Natural killer cell (primary cell): Measurements from ENCODE around the gene SCFD2. TPM values are rescaled to one million over a fixed set of nuclear protein-coding genes. Genes with fewer than 3 reads are reported as not detected.

Experiments used
- ATAC-seq, 3 donors: fragments of 150-1000 bp in 2 of 3; fragments of 200-7000 bp in 1 of 3; cut with Tn5 transposase; 1 replicate in 1 of 3; 2 replicates in 2 of 3; pipeline ENCODE4 v1.10.0; 2021; ENCODE audit warnings: mild to moderate bottlenecking in 2 of 3, moderate library complexity in 2 of 3
- DNase-seq, 2 donors: peaks; one replicate each; pipeline versions ENCODE4 v3.0.0 to v3.0.0-alpha.2; 2013 to 2021; ENCODE audit warnings: mixed read lengths in 1 of 2
- H3K27ac ChIP-seq: one replicate; pipeline ENCODE4 v1.5.1; 2013; ENCODE audit warnings: mild to moderate bottlenecking, low read length
- H3K27me3 ChIP-seq: one replicate; pipeline ENCODE4 v1.6.1; 2013; ENCODE audit warnings: low read length; ENCODE audit not compliant: control insufficient read depth, insufficient read depth
- H3K36me3 ChIP-seq: one replicate; pipeline ENCODE4 v1.6.1; 2013; ENCODE audit warnings: low read length; ENCODE audit not compliant: control insufficient read depth, insufficient read depth
- H3K4me1 ChIP-seq: one replicate; pipeline ENCODE4 v1.6.1; 2013; ENCODE audit warnings: low read length; ENCODE audit not compliant: control insufficient read depth, insufficient read depth
- H3K4me3 ChIP-seq: one replicate; pipeline ENCODE4 v1.5.1; 2013; ENCODE audit warnings: low read length
- H3K9me3 ChIP-seq: one replicate; pipeline ENCODE4 v1.6.1; 2013; ENCODE audit warnings: low read length; ENCODE audit not compliant: control insufficient read depth, insufficient read depth
- H3K27ac Mint-ChIP-seq, 2 donors: one replicate each; pipeline ENCODE4 v1.8.0; 2022; ENCODE audit warnings: mild to moderate bottlenecking in 2 of 2, mixed read lengths in 2 of 2, moderate library complexity in 1 of 2
- H3K27me3 Mint-ChIP-seq, 2 donors: one replicate each; pipeline ENCODE4 v1.8.0; 2022; ENCODE audit warnings: low read depth in 2 of 2, mixed read lengths in 2 of 2
- H3K36me3 Mint-ChIP-seq: one replicate; pipeline ENCODE4 v1.8.0; 2022; ENCODE audit warnings: mixed read lengths
- H3K4me1 Mint-ChIP-seq, 2 donors: one replicate each; pipeline ENCODE4 v1.8.0; 2022; ENCODE audit warnings: mixed read lengths in 2 of 2
- H3K4me3 Mint-ChIP-seq: one replicate; pipeline ENCODE4 v1.8.0; 2022; ENCODE audit warnings: mild to moderate bottlenecking, moderate library complexity, mixed read lengths
- H3K9me3 Mint-ChIP-seq, 2 donors: one replicate each; pipeline ENCODE4 v1.8.0; 2022; ENCODE audit warnings: mixed read lengths in 2 of 2
- WGBS: methylation state at CpG from one replicate; pipeline ENCODE4 v1.1.7; 2013; ENCODE audit warnings: missing lambda C conversion rate; ENCODE audit not compliant: insufficient coverage; 5-methylcytosine and 5-hydroxymethylcytosine counted together
- intact Hi-C: fragments of 100-400 bp; cut with micrococcal nuclease; formaldehyde crosslinking; loops from one replicate; pipeline ENCODE4 v1.14.2; 2022
- total RNA-seq, 4 donors: library from RNA; stranded (reverse); fragments of 120-200 nt in 1 of 4; gene quantifications; one replicate each; pipeline versions ENCODE4 v1.2.3 to v1.2.4, GENCODE V29; 2013 to 2022
- TF ChIP-seq, protein P1 (sequence below): fragments of 200-600 bp; IDR thresholded peaks from one replicate; pipeline ENCODE4 v1.8.0; 2022; ENCODE audit warnings: antibody characterized with exemption

The SCFD2 gene
- total RNA-seq, 3 donors from 2014 or later (not counting 1 experiment from before 2014, with no cell fraction given), result 26.4 to 29.4 (median 28.9) TPM

DNA sequence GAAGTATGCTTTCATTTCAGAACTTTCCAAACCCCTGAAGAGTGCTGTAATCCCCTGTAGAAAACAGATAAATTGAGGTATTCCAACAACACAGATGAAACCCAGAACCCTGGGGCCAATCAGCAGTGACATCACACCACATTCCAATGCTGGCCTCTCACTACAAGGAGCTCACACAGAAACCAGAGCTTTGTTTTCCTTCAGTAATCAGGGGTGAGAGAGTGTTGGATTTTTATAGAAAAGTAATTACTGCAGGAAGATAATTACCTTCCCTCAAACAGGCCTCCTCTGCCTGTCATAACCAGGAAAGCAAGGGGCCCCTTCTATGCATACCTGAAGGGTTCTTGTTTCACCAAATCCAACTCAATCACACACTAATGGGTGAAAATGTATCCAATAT lies 246.2 kb downstream of the SCFD2 start:
- TF ChIP-seq, protein P1, sequence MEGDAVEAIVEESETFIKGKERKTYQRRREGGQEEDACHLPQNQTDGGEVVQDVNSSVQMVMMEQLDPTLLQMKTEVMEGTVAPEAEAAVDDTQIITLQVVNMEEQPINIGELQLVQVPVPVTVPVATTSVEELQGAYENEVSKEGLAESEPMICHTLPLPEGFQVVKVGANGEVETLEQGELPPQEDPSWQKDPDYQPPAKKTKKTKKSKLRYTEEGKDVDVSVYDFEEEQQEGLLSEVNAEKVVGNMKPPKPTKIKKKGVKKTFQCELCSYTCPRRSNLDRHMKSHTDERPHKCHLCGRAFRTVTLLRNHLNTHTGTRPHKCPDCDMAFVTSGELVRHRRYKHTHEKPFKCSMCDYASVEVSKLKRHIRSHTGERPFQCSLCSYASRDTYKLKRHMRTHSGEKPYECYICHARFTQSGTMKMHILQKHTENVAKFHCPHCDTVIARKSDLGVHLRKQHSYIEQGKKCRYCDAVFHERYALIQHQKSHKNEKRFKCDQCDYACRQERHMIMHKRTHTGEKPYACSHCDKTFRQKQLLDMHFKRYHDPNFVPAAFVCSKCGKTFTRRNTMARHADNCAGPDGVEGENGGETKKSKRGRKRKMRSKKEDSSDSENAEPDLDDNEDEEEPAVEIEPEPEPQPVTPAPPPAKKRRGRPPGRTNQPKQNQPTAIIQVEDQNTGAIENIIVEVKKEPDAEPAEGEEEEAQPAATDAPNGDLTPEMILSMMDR, result no peak
- Histone ChIP-seq H3K9me3 (no peaks in the 10 kb centered on the region), H3K27me3 (no peaks in the 10 kb centered on the region), H3K4me3 (no peak overlapping the region), H3K36me3 (no peaks in the 10 kb centered on the region), H3K4me1 (no peaks in the 10 kb centered on the region), H3K27ac (no peak overlapping the region)
- H3K9me3 Mint-ChIP-seq, result peaks cover 0 to 5% of the 10 kb centered on the region in 2 donors
- ATAC-seq (no peak), DNase-seq (no peak)
- no peak overlapping the region for H3K27ac Mint-ChIP-seq
- intact Hi-C loops, result no loop called here
- peaks cover 11 to 15% of the 10 kb centered on the region in 2 donors for H3K4me1 Mint-ChIP-seq
- no peaks in the 10 kb centered on the region for H3K36me3 Mint-ChIP-seq
- no peak overlapping the region for H3K4me3 Mint-ChIP-seq
- no peaks in the 10 kb centered on the region for H3K27me3 Mint-ChIP-seq

DNA sequence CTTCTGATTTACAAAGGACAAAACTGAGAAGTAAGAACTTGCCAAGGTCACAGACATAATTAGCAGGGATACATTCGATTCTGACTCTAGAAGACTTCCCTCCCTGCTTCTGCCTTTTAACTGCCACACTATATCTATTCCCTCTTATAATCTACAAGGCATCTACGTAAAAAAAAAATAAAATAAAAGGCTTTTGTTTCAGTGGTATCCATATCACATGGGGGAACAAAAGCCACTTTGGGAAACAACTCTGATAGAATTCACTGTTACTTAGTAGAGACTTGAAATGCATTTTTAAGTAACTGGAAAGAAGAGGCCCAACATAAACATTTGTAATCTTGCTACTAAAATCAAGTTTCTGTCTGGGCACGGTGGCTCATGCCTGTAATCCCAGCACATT lies 247.2 kb downstream of the SCFD2 start:
- peaks cover 0 to 5% of the 10 kb centered on the region in 2 donors for H3K9me3 Mint-ChIP-seq
- no peaks in the 10 kb centered on the region for H3K36me3 ChIP-seq
- H3K36me3 Mint-ChIP-seq, result no peaks in the 10 kb centered on the region
- no peak for ATAC-seq
- no peaks in the 10 kb centered on the region for H3K27me3 Mint-ChIP-seq
- H3K4me3 ChIP-seq, result no peak overlapping the region
- peaks cover 11 to 15% of the 10 kb centered on the region in 2 donors for H3K4me1 Mint-ChIP-seq
- H3K27me3 ChIP-seq, result no peaks in the 10 kb centered on the region
- DNase-seq, result no peak
- no peaks in the 10 kb centered on the region for H3K4me1 ChIP-seq
- intact Hi-C loops, result no loop called here
- 98% methylated on average over 3 of the region's 3 CpGs for WGBS
- H3K4me3 Mint-ChIP-seq, result no peak overlapping the region
- TF ChIP-seq, protein P1, result no peak
- H3K27ac Mint-ChIP-seq, result no peak overlapping the region
- H3K9me3 ChIP-seq, result no peaks in the 10 kb centered on the region
- no peak overlapping the region for H3K27ac ChIP-seq

DNA sequence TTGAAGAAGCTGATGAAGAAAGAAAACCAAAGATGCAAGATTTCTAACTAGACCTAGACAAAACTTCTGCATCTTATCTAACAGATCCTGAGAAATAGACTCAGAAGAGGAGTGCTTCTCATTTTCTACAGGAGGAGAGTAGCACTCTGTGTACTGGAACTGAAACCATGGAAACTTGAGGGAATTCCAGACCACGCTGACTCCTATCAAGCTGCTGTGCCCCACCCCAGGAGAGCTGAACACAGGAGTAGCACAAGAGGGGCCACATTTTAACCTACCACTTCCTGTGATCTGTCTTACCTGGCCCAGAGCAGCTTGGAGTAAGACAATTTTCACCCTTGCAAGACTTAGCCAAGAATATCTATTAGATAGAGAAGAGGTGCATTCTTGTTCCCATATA lies 248.9 kb downstream of the SCFD2 start:
- Histone ChIP-seq H3K9me3 (no peaks in the 10 kb centered on the region), H3K4me3 (no peak overlapping the region), H3K27me3 (no peaks in the 10 kb centered on the region), H3K27ac (no peak overlapping the region), H3K36me3 (no peaks in the 10 kb centered on the region), H3K4me1 (no peaks in the 10 kb centered on the region)
- TF ChIP-seq, protein P1, result no peak
- Mint-ChIP-seq H3K4me3 (no peak overlapping the region), H3K36me3 (no peaks in the 10 kb centered on the region), H3K27me3 (no peaks in the 10 kb centered on the region), H3K9me3 (peaks cover 0 to 5% of the 10 kb centered on the region in 2 donors), H3K27ac (no peak overlapping the region), H3K4me1 (peaks cover 11 to 15% of the 10 kb centered on the region in 2 donors)
- intact Hi-C loops, result no loop called here
- ATAC-seq (no peak), DNase-seq (no peak)
- 85% methylated on average over 1 of the region's 1 CpG for WGBS

DNA sequence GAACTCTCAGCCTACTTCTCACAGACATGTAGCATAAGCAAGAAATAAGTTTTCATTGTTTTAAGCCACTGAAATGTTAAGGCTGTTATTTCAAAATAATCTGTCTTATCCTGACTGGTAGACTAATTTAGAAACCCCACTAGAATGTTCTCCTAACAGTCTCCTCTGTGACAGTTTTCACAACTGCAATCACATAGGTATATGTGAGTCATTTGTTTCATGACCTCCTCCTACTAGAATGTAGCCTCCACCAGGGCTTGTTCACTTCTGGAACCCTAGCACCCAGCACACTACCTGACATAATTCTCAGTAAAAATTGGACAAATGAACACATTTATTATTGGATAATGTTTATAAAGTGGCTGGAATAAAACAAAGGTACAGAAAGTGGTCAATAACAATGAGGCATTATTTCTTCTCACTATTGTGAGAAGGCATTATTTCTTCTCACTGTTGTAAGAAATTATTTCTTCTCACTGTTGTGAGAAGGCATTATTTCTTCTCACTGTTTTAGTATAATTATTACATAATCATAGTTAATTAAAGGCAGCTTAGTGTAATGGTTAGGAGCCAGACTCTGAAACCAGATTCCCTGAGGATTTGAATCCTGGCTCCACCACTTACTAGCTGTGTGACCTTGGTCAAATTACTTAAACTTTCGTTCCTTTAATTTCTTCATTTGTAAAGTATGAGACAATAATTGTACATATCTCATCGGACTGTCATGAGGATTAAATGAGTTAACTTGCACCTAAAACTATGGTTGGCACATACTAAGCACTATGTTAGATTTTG lies 252.2 kb downstream of the SCFD2 start:
- intact Hi-C loops, result no loop called here
- H3K4me1 ChIP-seq, result no peaks in the 10 kb centered on the region
- no peaks in the 10 kb centered on the region for H3K36me3 Mint-ChIP-seq

More for the DNA sequence above, 252.2 kb downstream of the SCFD2 start:
- no peaks in the 10 kb centered on the region for H3K27me3 ChIP-seq
- no CpG with 5 or more reads among the region's 2 CpGs for WGBS
- DNase-seq, result no peak
- H3K36me3 ChIP-seq, result no peaks in the 10 kb centered on the region
- H3K4me3 ChIP-seq, result no peak overlapping the region
- H3K27ac ChIP-seq, result no peak overlapping the region
- no peaks in the 10 kb centered on the region for H3K9me3 ChIP-seq
- H3K4me3 Mint-ChIP-seq, result no peak overlapping the region
- H3K27ac Mint-ChIP-seq, result no peak overlapping the region
- H3K27me3 Mint-ChIP-seq, result no peaks in the 10 kb centered on the region
- peaks cover 11 to 20% of the 10 kb centered on the region in 2 donors for H3K4me1 Mint-ChIP-seq
- TF ChIP-seq, protein P1, result no peak
- peaks cover 2 to 5% of the 10 kb centered on the region in 2 donors for H3K9me3 Mint-ChIP-seq
- no peak for ATAC-seq
